ENCODE results near the gene BDKRB2. TPM values are rescaled to one million over a fixed set of nuclear protein-coding genes. Genes with fewer than 3 reads are reported as not detected.

Gene BDKRB2
- total RNA-seq, 1 experiment from 2014 or later, result 0.06 TPM

Other genes with a start within 250 kb of the BDKRB2 start
- 7.9 and 8.1 TPM in 2 replicates for gene C14orf132, start 165.5 kb upstream of the BDKRB2 start, total RNA-seq (2014; rRNA removed)
- gene BDKRB1, start 51.4 kb downstream of the BDKRB2 start, total RNA-seq (2014; rRNA removed), result 0.98 and 4.2 TPM in 2 replicates
- 7.8 and 12.4 TPM in 2 replicates for gene ATG2B, start 158.5 kb downstream of the BDKRB2 start, total RNA-seq (2014; rRNA removed)
- gene GSKIP, start 158.7 kb downstream of the BDKRB2 start, total RNA-seq (2014; rRNA removed), result 28.0 and 28.7 TPM in 2 replicates
- gene AK7, start 187.3 kb downstream of the BDKRB2 start, total RNA-seq (2014; rRNA removed), result 0.17 TPM in 1 of 2 replicates, not detected in the other